Suprapubic skin (tissue), 4 donors: ENCODE data around the gene TRIAP1.

ENCODE experiments used
- POLR2A ChIP-seq, 2 donors: fragments of 450-650 bp; IDR thresholded peaks; one replicate each; pipeline ENCODE4 v1.6.1; 2017; ENCODE audit warnings: antibody characterized with exemption in 2 of 2, mild to moderate bottlenecking in 2 of 2, moderate library complexity in 2 of 2
- POLR2AphosphoS5 ChIP-seq, 3 donors: sonication (generic); formaldehyde crosslinking; IDR thresholded peaks; one replicate each; pipeline ENCODE4 v1.6.1; 2017; ENCODE audit warnings: antibody characterized with exemption in 3 of 3

- TF ChIP-seq POLR2A (IDR thresholded peaks at IDR 0.05) (no peak), POLR2AphosphoS5 (IDR thresholded peaks at IDR 0.05) (no peak)
Observed at GRCh38 chr12:120402217-120402616, 44.0 kb downstream of the TRIAP1 start.
